Activated B cell treated with CpG ODN at 0.5 μM for 24 hours (primary cell): ENCODE data around the gene CLEC18B. TPM values are rescaled to one million over a fixed set of nuclear protein-coding genes. Genes with fewer than 3 reads are reported as not detected.

Experiments
- ATAC-seq: fragments of 200-7000 bp; cut with Tn5 transposase; one replicate; pipeline ENCODE4 v1.10.0; 2021; ENCODE audit warnings: low read depth, mild to moderate bottlenecking, moderate library complexity
- CTCF ChIA-PET: fragments of 350-600 bp; sonication (Branson Sonifier 250); formaldehyde crosslinking; loops from one replicate; lab custom pipeline; 2021; ENCODE audit warnings: antibody characterized with exemption; lab: Charles Lee
- POLR2A ChIA-PET: fragments of 350-600 bp; sonication (Branson Sonifier 250); formaldehyde crosslinking; loops from one replicate; lab custom pipeline; 2021; ENCODE audit warnings: antibody characterized with exemption; lab: Charles Lee
- DNase-seq: peaks from one replicate; pipeline ENCODE4 v3.0.0; 2022
- H3K27ac Mint-ChIP-seq: one replicate; pipeline ENCODE4 v1.8.0; 2020; ENCODE audit warnings: mixed read lengths
- H3K27me3 Mint-ChIP-seq: one replicate; pipeline ENCODE4 v1.8.0; 2021; ENCODE audit warnings: mixed read lengths
- H3K36me3 Mint-ChIP-seq: one replicate; pipeline ENCODE4 v1.8.0; 2021; ENCODE audit warnings: low read depth, mixed read lengths
- H3K4me1 Mint-ChIP-seq: one replicate; pipeline ENCODE4 v1.8.0; 2021; ENCODE audit warnings: mixed read lengths
- H3K4me3 Mint-ChIP-seq: one replicate; pipeline ENCODE4 v1.8.0; 2020; ENCODE audit warnings: mild to moderate bottlenecking, mixed read lengths
- H3K9me3 Mint-ChIP-seq: one replicate; pipeline ENCODE4 v1.8.0; 2020; ENCODE audit warnings: mixed read lengths
- intact Hi-C: fragments of 100-400 bp; cut with micrococcal nuclease; formaldehyde crosslinking; loops from one replicate; pipeline ENCODE4 v1.15.1; 2024
- total RNA-seq: library from RNA; stranded (reverse); gene quantifications from 2 replicates; pipeline ENCODE4 v1.2.3, GENCODE V29; 2022
- TF ChIP-seq, protein P1 (sequence below): fragments of 200-600 bp; IDR thresholded peaks from one replicate; pipeline ENCODE4 v1.8.0; 2022; ENCODE audit warnings: antibody characterized with exemption, mild to moderate bottlenecking

Gene CLEC18B
- total RNA-seq, 1 donor from 2014 or later: 1.3 TPM

DNA sequence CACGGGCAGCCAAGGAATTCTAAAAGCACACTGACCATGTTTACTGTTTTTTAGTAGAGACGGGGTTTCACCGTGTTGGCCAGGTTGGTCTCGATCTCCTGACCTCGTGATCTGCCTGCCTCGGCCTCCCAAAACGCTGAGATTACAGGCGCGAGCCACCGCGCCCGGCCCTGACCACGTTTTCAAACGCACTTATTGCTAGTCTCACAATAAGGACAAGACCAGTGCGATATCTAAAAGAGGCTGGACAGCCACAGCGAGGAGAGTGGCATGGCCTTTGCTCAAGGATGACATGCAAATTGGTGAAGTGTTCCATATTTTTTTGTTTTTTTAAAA lies 35.0 kb upstream of the CLEC18B start:
- CTCF ChIA-PET: no interaction called here

DNA sequence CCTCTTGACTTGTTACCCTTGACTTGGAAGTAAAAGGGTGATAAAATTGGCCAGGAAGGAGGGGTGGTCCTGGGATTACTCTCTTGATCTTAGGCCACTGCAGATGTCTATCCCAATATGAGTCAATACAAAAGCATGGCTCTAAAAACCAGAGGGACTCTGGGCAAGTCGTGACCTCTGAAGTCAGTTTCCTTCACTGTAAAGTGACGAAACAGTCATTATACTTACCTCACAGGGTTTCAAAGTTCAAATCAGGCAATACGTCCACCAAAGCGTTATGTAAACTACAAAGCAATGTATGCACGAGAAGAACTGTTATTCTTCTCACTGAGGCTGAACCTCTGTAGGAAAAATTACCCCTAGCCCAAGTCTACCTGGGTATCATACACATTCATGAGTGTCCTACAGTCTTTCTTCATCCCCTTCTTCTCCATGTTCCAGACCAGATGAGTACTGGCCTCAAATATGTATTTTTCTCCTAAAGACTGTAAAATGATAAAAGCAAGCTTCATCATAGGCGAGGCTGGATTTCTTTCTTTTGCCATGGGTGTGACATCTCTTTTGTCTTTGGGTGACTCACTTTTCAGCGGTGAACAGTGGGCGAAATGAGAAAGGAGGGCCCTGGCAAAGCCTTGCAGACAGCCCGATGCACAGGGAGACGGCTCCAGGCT lies 34.5 kb upstream of the CLEC18B start:
- ChIA-PET CTCF (no interaction called here), POLR2A (no interaction called here)
- Mint-ChIP-seq H3K9me3 (no peaks in the 10 kb centered on the region), H3K4me1 (peaks cover 21% of the 10 kb centered on the region), H3K27me3 (no peaks in the 10 kb centered on the region), H3K27ac (no peak overlapping the region), H3K36me3 (peaks cover 84% of the 10 kb centered on the region), H3K4me3 (no peak overlapping the region)
- TF ChIP-seq, protein P1, sequence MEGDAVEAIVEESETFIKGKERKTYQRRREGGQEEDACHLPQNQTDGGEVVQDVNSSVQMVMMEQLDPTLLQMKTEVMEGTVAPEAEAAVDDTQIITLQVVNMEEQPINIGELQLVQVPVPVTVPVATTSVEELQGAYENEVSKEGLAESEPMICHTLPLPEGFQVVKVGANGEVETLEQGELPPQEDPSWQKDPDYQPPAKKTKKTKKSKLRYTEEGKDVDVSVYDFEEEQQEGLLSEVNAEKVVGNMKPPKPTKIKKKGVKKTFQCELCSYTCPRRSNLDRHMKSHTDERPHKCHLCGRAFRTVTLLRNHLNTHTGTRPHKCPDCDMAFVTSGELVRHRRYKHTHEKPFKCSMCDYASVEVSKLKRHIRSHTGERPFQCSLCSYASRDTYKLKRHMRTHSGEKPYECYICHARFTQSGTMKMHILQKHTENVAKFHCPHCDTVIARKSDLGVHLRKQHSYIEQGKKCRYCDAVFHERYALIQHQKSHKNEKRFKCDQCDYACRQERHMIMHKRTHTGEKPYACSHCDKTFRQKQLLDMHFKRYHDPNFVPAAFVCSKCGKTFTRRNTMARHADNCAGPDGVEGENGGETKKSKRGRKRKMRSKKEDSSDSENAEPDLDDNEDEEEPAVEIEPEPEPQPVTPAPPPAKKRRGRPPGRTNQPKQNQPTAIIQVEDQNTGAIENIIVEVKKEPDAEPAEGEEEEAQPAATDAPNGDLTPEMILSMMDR: no peak
- DNase-seq (no peak), ATAC-seq (no peak)
- intact Hi-C loops: no loop called here

More for the DNA sequence above, 35.0 kb upstream of the CLEC18B start:
- POLR2A ChIA-PET: no interaction called here
- Mint-ChIP-seq H3K27ac (no peak overlapping the region), H3K4me1 (peaks cover 21% of the 10 kb centered on the region), H3K36me3 (peaks cover 82% of the 10 kb centered on the region), H3K27me3 (no peaks in the 10 kb centered on the region), H3K9me3 (no peaks in the 10 kb centered on the region), H3K4me3 (no peak overlapping the region)
- ATAC-seq: no peak
- intact Hi-C loops: no loop called here
- DNase-seq: no peak
- TF ChIP-seq, protein P1: no peak

DNA sequence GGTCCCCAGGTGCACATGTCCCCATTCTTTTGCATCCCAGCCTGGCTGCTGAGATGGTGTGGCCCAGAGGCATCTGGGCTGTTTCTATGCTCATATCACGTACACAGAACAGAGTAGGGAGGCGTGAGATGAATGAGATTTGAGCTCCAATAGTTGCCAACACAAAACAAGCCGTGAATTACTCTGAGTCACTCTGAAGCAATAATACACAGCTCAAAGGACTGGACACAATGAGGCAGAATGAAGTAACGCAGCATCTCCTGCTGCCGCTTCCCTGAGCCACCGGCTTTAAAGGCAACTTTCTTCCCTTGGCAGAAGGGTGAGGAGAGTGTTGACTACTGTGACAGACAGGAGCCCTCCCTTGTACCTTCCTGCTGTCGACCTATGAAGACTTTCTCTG lies 33.9 kb upstream of the CLEC18B start:
- Mint-ChIP-seq H3K4me3 (no peak overlapping the region), H3K27ac (no peak overlapping the region), H3K9me3 (no peaks in the 10 kb centered on the region), H3K4me1 (peaks cover 21% of the 10 kb centered on the region), H3K27me3 (no peaks in the 10 kb centered on the region), H3K36me3 (peaks cover 81% of the 10 kb centered on the region)
- ChIA-PET POLR2A (no interaction called here), CTCF (no interaction called here)
- ATAC-seq (no peak), DNase-seq (no peak)
- TF ChIP-seq, protein P1: no peak
- intact Hi-C loops: no loop called here

DNA sequence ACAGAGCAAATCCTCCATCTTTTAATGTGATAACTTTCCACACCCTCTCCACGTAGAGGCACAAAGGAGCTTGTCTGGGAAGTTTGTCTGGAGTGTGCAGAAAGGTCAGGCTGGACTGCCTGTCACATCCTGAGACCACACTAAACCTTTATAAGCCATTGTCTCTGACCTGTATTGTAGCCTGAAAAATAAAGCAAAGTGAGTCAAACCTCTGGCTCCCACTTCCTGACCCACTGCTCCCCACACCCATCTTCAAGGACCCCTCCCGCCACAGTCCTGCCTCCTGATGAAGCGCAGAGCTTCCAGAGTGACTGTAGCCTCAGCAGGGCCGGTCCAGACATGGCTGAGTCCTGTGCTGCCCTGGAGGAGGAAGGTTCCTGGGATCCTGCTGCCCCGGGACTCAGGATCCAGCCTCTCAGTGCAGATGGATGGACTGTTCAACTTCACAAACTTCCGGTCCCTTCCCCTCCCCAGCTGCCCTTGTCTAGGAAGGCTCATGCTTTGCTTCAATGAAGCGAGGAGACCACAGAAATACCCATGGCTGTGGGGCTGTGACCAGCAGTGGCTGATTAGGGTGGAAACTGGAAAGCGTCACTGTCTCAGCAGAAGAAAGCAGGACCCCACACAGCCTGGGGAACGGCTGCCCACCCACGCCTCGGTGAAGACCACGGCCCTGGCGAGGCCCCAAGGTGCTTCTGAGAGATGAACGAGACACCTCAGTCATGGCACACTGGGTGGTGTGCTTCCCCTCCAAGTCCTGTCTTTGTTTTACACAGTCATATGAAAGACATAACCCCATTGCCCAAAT lies 30.9 kb upstream of the CLEC18B start:
- no peak for DNase-seq
- H3K27me3 Mint-ChIP-seq: no peaks in the 10 kb centered on the region
- POLR2A ChIA-PET: interaction anchor here (0.5 kb wide), 1 partner anchor 173 kb away, joined by 5 read pairs; no protein-coding TSS in a partner anchor
- peak; percentile 81 for ATAC-seq
- intact Hi-C loops: no loop called here
- H3K4me3 Mint-ChIP-seq: no peak overlapping the region
- H3K4me1 Mint-ChIP-seq: peaks cover 21% of the 10 kb centered on the region
- peaks cover 73% of the 10 kb centered on the region for H3K36me3 Mint-ChIP-seq
- peak overlapping the region; percentile 53 for H3K27ac Mint-ChIP-seq
- TF ChIP-seq, protein P1: no peak
- CTCF ChIA-PET: no interaction called here
- no peaks in the 10 kb centered on the region for H3K9me3 Mint-ChIP-seq

DNA sequence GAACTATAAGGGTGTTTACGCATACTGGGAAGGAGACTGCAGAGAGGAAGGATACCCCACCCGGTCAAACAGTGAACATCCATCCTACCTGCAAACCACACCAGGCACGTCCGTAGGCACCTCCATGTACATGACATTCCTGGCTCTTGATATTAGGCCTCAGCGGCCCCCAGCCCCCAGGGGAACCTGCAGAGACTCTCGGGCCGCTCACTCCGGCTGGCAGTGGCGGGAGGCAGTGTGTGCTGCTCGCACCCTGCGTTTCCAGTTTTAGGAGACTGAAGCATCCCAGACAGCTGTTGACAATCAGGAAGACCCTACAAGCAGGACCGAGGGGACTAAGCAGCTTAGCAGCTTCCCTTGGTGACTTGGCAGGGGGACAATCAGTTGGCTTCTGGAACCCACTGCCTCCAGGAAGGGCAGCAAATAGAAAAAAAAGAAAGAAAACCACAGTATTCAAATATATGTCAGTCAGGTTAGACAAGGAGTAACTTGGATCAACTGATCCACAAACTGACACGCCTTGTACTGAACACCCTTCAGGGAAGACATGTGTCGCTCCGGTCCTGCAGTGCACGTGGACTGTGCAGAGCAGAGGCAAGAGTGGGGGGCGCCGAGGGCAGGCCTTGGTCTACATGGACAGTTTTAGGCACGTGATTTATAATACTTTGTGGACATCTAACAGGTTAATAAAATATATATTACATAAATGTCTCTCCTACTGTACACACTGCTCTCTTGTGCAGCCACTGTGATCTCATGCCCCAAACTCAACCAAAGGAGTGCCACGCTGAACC lies 29.9 kb upstream of the CLEC18B start:
- Mint-ChIP-seq H3K4me1 (peaks cover 21% of the 10 kb centered on the region), H3K4me3 (no peak overlapping the region), H3K9me3 (no peaks in the 10 kb centered on the region), H3K36me3 (peaks cover 64% of the 10 kb centered on the region), H3K27ac (no peak overlapping the region), H3K27me3 (no peaks in the 10 kb centered on the region)
- intact Hi-C loops: no loop called here
- ChIA-PET POLR2A (no interaction called here), CTCF (no interaction called here)
- no peak for DNase-seq
- no peak for ATAC-seq
- TF ChIP-seq, protein P1: no peak
